GM19328 (cell line): ENCODE measurements around the gene ERCC1.
"Not testable (repeated sequence)": the region's sequence is repeated elsewhere in the genome, so short reads cannot be mapped to it uniquely, and the experiment has no call there.

Experiments used
- ATAC-seq: cut with Tn5 transposase; IDR thresholded peaks from one replicate; pipeline ENCODE4 v1.9.1; 2021; ENCODE audit warnings: mild to moderate bottlenecking, moderate library complexity; ENCODE audit not compliant: unreplicated experiment

Gene ERCC1

GRCh38 chr19:45455707-45456499 is 32.2 kb upstream of the ERCC1 start:
- ATAC-seq: no peak

DNA sequence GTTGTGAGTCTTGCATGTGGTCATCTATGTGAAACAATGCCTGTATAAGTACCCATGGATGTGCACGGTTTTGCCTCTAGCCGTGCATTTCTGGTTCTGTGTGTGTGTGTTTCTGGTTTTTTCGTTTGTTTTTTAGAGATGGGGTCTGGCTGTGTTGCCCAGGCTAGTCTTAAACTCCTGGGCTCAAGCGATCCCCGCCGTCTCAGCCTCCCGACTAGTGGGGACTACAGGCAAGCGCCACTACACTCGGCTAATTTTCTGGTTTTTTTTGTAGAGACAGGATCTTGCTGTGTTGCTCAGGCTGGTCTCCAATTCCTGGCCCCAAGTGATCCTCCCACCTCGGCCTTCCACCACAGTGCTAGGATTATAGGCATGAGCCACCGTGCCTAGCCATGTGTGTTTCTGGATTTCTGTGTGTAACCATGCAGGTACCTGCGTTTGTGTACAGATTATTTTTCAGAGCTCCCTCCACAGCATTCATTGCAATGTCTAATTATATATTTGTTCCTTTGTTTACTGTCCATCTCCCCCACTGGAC is 28.2 kb upstream of the ERCC1 start:
- ATAC-seq: no peak

GRCh38 chr19:45451131-45451849 is 27.6 kb upstream of the ERCC1 start:
- peak; percentile 21 for ATAC-seq

DNA sequence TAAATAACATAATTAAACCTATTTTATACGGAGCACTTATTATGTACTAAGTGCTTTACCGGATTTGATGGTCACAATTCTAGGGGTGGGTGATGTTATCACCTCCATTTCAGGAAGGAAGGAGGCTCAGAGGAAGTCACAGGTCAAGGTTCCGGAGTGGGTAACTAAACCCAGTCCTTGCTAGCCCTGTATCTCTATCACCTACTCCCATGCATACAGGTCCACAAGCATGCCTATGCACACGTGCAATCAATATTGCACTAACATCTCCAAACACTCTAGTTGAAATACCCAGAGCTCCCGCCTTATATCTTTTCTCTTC is 26.3 kb upstream of the ERCC1 start:
- ATAC-seq: no peak

DNA sequence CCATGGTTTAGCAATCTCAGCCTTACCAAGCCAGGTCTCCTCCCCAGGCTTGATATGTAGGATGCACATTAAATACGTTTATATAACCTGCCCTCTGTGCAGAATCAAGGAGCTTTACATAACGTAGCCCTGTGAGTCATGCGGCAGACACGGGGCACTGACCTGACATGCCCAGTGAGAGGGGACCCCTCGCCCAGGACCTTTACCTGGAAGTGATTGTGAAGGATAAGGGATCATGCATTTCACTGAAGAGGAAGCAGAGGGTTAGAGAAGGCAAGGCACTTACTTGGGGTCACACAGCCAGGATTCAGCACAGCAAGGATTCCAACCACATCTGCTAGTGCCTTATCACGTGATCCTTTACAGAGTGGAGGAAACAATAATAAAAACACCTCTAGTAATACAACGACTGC is 25.2 kb upstream of the ERCC1 start:
- ATAC-seq: no peak

- ATAC-seq: no peak
Measured at GRCh38 chr19:45448425-45448756, 24.7 kb upstream of the ERCC1 start.

DNA sequence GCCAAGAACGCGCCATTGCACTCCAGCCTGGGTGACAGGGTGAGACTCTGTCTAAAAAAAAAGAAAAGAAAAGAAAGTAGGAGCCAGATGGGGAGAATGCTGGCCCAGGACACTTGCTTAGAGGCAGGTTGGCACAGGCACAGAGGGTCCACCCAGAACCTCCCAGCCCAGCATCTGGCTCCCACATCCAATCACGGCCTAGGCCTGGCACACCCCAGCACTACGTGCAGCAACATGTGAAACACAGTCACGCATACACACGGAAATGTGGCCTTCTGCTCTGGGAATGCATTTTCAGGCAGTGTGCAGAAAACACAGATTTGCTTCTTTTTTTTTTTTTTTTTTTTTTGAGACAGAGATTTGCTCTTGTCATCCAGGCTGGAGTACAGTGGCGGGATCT is 23.2 kb upstream of the ERCC1 start:
- no peak for ATAC-seq

DNA sequence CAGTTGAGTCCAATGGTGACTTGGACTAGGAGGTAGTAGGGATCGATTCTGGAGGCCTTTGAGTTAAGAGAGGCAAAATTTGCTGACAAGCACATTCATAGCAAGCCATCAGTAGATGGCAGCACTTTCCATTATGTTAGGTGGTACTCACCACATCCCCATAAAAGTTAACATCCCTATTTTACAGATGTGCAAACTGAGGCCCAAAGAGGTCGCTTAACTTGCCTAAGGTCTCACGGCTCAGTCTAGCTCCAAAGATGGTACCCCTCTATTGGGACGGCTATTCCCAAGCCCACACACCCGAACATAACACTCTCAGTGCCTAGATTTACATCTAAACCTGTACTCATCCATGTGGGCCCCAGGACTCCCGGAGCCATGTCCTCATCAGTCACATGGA is 22.6 kb upstream of the ERCC1 start:
- ATAC-seq: no peak

DNA sequence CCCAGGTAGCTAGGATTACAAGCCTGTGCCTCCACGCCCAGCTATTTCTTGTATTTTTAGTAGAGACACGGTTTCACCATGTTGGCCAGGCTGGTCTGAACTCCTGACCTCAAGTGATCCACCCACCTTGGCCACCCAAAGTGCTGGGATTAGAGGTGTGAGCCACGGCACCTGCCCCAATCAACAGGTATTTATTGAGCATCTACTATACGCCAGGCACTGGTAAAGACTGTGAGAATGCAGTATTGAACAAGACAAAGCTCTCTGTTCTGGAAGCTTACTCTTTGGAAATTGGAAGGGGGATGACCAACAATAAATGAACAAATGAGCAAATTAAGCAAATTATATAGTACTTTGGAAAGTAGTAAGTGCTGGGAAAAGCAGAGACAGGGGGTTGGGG is 21.4 kb upstream of the ERCC1 start:
- no peak for ATAC-seq

DNA sequence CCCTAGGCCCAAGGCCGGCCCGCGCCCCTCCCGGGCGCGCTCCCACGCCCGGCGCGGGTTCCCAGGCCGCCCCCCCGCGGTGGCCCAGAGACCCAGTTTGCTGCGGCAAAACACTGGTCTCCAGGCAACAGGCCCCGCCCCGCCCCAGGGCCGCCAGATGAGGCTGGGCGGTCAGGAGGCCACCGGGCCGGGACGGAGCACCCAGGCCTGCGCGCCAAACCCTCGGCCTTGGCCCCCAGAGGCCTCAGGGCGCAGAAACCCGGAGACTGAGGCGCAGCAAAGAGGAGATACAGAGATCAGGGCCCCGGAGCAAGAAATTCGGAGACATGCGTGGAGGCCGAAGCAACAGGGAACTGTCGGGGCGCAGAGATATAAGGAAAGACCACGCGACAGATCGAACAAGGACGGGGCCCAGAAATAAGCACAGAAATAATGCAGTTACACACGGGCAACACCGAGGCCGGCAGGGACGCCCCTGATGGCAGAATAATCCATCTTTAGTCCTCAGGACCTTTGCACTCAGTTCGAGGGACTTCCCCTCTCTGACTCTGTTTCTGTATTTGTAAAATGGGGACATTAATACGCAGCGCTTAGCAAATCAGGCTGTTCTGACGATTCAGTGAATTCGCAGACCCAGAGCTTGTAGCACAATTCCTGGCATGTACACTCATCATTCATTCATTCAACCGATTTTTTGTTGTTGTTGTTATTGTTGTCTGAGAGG is 20.8 kb upstream of the ERCC1 start:
- ATAC-seq: no peak

GRCh38 chr19:45443462-45444317 is 20.0 kb upstream of the ERCC1 start:
- ATAC-seq: no peak

- ATAC-seq: no peak
Measured at GRCh38 chr19:45442778-45443461, 19.2 kb upstream of the ERCC1 start.

- ATAC-seq: no peak
Measured at GRCh38 chr19:45442408-45442777, 18.7 kb upstream of the ERCC1 start.

- ATAC-seq: no peak
Measured at GRCh38 chr19:45440873-45441654, 17.3 kb upstream of the ERCC1 start.

- ATAC-seq: no peak
Measured at GRCh38 chr19:45440259-45440638, 16.5 kb upstream of the ERCC1 start.

GRCh38 chr19:45439569-45440258 is 16.0 kb upstream of the ERCC1 start:
- ATAC-seq: peak; percentile 46

DNA sequence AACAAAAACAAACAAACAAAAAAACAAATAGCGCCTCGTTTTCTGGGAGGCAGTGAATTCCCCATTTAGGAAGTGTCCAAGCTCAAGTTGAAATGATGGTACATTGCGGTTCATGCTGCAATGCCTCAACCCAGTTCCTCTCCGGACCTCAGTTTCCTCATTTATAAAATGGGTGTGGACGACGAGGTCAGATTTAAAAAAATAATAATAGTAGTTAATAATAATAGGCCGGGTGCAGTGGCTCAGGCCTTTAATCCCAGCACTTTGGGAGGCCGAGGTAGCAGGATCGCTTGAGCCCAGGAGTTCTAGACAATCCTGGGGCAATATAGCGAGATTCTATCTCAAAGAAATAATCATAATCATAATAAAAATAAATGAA is 15.5 kb upstream of the ERCC1 start:
- ATAC-seq: no peak

DNA sequence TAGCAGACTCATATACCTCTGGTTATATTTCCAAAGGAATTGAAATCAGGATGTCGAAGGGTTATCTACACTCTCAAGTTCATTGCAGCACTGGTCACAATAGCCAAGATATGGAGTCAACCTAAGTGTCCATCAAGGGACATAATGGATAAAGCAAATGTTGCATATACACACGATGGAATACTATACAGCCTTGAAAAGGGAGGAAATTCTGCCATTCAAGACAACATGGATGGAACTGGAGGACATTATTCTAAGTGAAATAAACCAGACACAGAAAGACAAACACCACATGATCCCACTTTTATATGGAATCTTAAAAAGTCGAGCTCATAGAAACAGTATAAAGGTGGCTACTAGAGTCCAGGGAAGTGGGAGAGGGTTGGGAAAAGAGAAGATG is 13.6 kb upstream of the ERCC1 start:
- ATAC-seq: no peak

GRCh38 chr19:45432543-45432942 is 8.8 kb upstream of the ERCC1 start:
- ATAC-seq: not testable (repeated sequence)
